Right lobe of liver (tissue), 6 donors: Measurements from ENCODE around the gene RER1. TPM values are rescaled to one million over a fixed set of nuclear protein-coding genes. Genes with fewer than 3 reads are reported as not detected.

Source experiments
- ATAC-seq, 4 donors: fragments of 200-7000 bp; cut with Tn5 transposase; one replicate each; pipeline ENCODE4 v1.9.1; 2020; ENCODE audit warnings: mild to moderate bottlenecking in 4 of 4, moderate library complexity in 4 of 4
- DNase-seq, 3 donors: peaks; one replicate each; pipeline ENCODE4 v3.0.0-alpha.2; 2020
- H3K27ac ChIP-seq, 3 donors: fragments of 200-600 bp; one replicate each; pipeline ENCODE4 v1.8.0; 2022
- H3K27me3 ChIP-seq, 2 donors: fragments of 200-600 bp; one replicate each; pipeline ENCODE4 v1.8.0; 2022
- H3K36me3 ChIP-seq, 4 donors: fragments of 200-600 bp; sonication (generic) in 1 of 4; one replicate each; pipeline versions ENCODE4 v1.5.1 to v1.8.0; 2017 to 2022; ENCODE audit warnings: control low read depth in 1 of 4
- H3K4me1 ChIP-seq, 4 donors: fragments of 200-600 bp; sonication (generic) in 1 of 4; one replicate each; pipeline versions ENCODE4 v1.5.1 to v1.8.0; 2017 to 2022; ENCODE audit warnings: control low read depth in 1 of 4
- H3K4me3 ChIP-seq, 3 donors: fragments of 200-600 bp; one replicate each; pipeline ENCODE4 v1.8.0; 2022
- H3K9me3 ChIP-seq, 4 donors: fragments of 200-600 bp; sonication (generic) in 1 of 4; one replicate each; pipeline versions ENCODE4 v1.5.1 to v1.8.0; 2017 to 2022; ENCODE audit warnings: control low read depth in 1 of 4
- POLR2A ChIP-seq: fragments of 450-650 bp; IDR thresholded peaks from one replicate; pipeline ENCODE4 v1.6.1; 2017; ENCODE audit warnings: antibody characterized with exemption, mild to moderate bottlenecking
- WGBS: methylation state at CpG from one replicate; pipeline ENCODE4 v1.1.6; 2018; ENCODE audit warnings: low coverage, low lambda C conversion rate; ENCODE audit not compliant: insufficient coverage; ENCODE audit errors: missing lambda C conversion rate; 5-methylcytosine and 5-hydroxymethylcytosine counted together
- intact Hi-C, 2 donors: fragments of 100-400 bp; cut with DNase I; formaldehyde crosslinking; loops; one replicate each; pipeline versions ENCODE4 v1.11.2 to v1.14.1; 2022
- total RNA-seq, 6 experiments: library from RNA; depleted of rRNA in 2 of 6; stranded (reverse); fragments of >200 nt in 2 of 6; fragmentation: NEBNext Ultra II Directional in 3 of 6; extraction: Animal tissue kit (Norgen Biotek cat#: 25700) in 3 of 6; gene quantifications; one replicate each; pipeline versions ENCODE4 v1.1.0 to v1.2.4, GENCODE V29; 2016 to 2023
- TF ChIP-seq, protein P1 (sequence below), 4 donors: fragments of 200-600 bp in 3 of 4; fragments of 450-650 bp in 1 of 4; IDR thresholded peaks; one replicate each; pipeline versions ENCODE4 v1.5.1 to v1.8.0; 2016 to 2022; ENCODE audit warnings: antibody characterized with exemption in 4 of 4, mild to moderate bottlenecking in 2 of 4
- donor health status: DM: no; HTN: yes; CAD: no.
- donor health status: DM: no; HTN: no; CAD: no.
- donor health status: DM: no; HTN: no; CAD: no.
- donor health status: DM: no; HTN: yes; CAD: no.
- donor health status: DM: no; HTN: yes; CAD: no.

RER1 gene
- total RNA-seq, 6 experiments from 2014 or later = 76.5 to 166 (median 122) TPM

DNA sequence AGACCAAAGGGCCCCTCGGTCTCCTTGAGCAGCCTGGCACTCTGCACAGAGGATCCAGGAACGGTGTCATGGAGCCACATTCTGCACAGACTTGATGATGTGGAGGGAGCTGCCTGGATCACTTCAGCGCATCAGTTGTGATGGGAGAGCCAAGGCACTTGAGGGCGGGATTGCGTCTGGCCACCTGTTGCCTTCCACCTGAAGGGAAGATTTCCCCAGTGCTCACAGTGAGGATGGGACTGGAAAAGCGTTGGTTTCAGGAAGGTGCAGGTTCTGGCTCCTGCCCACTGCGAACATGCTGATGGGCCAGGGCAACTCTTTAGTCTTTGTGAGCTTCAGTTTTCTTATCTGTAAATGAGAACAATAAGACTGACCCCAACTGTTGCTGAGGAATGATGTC is 2.6 kb downstream of the RER1 start:
- TF ChIP-seq, protein P1, sequence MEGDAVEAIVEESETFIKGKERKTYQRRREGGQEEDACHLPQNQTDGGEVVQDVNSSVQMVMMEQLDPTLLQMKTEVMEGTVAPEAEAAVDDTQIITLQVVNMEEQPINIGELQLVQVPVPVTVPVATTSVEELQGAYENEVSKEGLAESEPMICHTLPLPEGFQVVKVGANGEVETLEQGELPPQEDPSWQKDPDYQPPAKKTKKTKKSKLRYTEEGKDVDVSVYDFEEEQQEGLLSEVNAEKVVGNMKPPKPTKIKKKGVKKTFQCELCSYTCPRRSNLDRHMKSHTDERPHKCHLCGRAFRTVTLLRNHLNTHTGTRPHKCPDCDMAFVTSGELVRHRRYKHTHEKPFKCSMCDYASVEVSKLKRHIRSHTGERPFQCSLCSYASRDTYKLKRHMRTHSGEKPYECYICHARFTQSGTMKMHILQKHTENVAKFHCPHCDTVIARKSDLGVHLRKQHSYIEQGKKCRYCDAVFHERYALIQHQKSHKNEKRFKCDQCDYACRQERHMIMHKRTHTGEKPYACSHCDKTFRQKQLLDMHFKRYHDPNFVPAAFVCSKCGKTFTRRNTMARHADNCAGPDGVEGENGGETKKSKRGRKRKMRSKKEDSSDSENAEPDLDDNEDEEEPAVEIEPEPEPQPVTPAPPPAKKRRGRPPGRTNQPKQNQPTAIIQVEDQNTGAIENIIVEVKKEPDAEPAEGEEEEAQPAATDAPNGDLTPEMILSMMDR (IDR thresholded peaks at IDR 0.05) = no peak
- TF ChIP-seq POLR2A = no peak
- ATAC-seq = no peak

DNA sequence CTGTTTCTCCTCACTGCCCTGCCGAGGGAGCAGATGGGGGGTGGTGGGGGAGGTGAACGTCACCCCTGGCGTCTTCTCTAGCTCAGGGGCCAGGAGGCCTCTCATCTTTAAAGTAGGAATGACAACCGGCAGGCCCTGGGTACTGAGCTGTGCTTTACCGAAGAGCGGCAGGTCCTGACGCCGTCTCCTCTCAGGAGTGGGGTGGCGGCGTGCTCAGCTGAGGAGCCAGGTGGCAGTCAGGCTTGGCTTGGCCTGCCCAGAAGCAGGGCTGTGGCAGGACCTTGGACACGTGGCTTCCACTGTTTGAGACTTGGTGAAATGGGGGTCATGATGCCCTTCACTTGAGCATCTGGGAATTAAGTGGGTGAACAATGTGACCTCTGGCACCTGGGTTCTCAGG is 3.1 kb downstream of the RER1 start:
- intact Hi-C loops = no loop called here
- no peaks in the 10 kb centered on the region for H3K9me3 ChIP-seq
- DNase-seq (no peak), ATAC-seq (no peak)
- TF ChIP-seq, protein P1 (IDR thresholded peaks at IDR 0.05) = no peak
- TF ChIP-seq POLR2A = no peak
- WGBS = 47% methylated on average over 3 of the region's 11 CpGs
- H3K4me1 ChIP-seq = peaks cover 0 to 21% (median 5%) of the 10 kb centered on the region in 4 donors
- H3K27me3 ChIP-seq = no peaks in the 10 kb centered on the region
- H3K4me3 ChIP-seq = no peak overlapping the region
- H3K36me3 ChIP-seq = peaks cover 0 to 41% (median 20%) of the 10 kb centered on the region in 4 donors
- no peak overlapping the region for H3K27ac ChIP-seq

More for the DNA sequence above, 2.6 kb downstream of the RER1 start:
- Histone ChIP-seq H3K9me3 (no peaks in the 10 kb centered on the region), H3K27ac (peak overlapping the region in 1 of 3 donors; percentile 5), H3K4me3 (no peak overlapping the region), H3K4me1 (peaks cover 0 to 21% (median 5%) of the 10 kb centered on the region in 4 donors), H3K27me3 (no peaks in the 10 kb centered on the region), H3K36me3 (peaks cover 0 to 36% (median 18%) of the 10 kb centered on the region in 4 donors)
- no peak for DNase-seq
- intact Hi-C loops = no loop called here
- WGBS = 94% methylated on average over 3 of the region's 7 CpGs

DNA sequence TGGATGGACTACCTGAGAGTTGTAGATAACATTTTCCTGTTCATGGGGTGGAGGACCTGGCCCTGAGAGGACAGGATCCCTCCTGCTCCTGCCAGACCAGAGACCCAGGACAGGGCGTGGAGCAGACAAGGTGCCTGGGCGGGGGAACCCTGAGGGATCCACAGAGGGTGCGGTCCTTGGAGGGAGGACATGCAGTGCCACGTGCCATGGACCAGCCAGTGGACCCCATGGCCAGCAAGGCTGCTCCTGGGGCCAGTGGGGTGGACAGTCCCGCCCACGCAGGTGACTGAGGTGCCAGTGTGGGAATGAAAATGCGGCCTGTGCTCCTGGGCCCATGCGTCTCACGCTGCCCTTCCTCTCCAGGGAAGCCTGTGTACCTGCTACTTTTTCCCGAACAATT is 3.6 kb downstream of the RER1 start:
- intact Hi-C loops = no loop called here
- H3K27ac ChIP-seq = no peak overlapping the region
- H3K27me3 ChIP-seq = no peaks in the 10 kb centered on the region
- H3K36me3 ChIP-seq = peaks cover 0 to 46% (median 22%) of the 10 kb centered on the region in 4 donors
- TF ChIP-seq, protein P1 (IDR thresholded peaks at IDR 0.05) = no peak
- TF ChIP-seq POLR2A = no peak
- DNase-seq = no peak
- 83% methylated on average over 4 of the region's 10 CpGs for WGBS
- no peak overlapping the region for H3K4me3 ChIP-seq
- ATAC-seq = no peak
- H3K4me1 ChIP-seq = peaks cover 0 to 21% (median 5%) of the 10 kb centered on the region in 4 donors
- no peaks in the 10 kb centered on the region for H3K9me3 ChIP-seq

DNA sequence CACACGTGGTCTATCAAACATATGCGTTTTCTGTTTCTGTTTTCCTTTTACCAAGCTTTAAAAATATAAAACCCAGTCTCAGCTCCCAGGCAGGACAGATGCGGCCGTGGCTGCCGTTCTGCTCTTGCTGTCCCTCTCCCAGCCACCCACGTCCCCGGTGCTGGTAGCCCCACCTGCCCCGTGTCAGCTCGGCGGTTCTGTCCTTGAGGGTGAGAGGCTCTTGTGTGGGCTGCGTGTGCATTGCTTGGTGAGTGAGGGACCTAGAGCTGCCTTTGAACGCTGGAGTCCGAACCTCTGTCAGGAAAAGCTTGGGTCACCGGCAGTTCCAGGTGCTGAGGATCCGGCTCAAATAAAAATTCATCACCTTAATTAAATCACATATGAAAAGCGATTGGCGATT is 4.4 kb downstream of the RER1 start:
- Histone ChIP-seq H3K9me3 (no peaks in the 10 kb centered on the region), H3K4me3 (no peak overlapping the region), H3K36me3 (peaks cover 0 to 53% (median 25%) of the 10 kb centered on the region in 4 donors), H3K27me3 (no peaks in the 10 kb centered on the region), H3K4me1 (peaks cover 0 to 21% (median 5%) of the 10 kb centered on the region in 4 donors), H3K27ac (no peak overlapping the region)
- no peak for DNase-seq
- WGBS = 85% methylated on average over 15 of the region's 17 CpGs
- intact Hi-C loops = no loop called here
- no peak for TF ChIP-seq POLR2A
- TF ChIP-seq, protein P1 (IDR thresholded peaks at IDR 0.05) = no peak
- no peak for ATAC-seq

DNA sequence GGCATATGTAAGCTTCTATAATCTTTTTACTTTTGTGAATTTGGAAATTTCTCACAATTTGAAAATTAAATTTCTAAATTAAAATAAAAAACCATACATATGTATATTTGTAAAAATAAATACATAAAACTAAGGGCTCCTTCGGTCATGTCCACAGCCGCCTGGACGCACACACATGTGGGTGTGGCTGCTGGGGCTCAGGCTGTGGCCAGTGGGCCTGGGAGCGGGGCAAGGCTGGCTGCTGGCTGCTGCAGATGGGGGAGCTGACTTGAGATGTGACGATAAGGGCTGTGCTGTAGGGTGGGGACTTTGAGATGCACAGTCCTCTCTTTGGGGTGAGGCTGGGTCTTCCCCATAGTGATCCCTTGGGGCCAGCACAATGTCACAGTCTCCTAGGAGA is 4.8 kb downstream of the RER1 start:
- Histone ChIP-seq H3K27me3 (no peaks in the 10 kb centered on the region), H3K9me3 (no peaks in the 10 kb centered on the region), H3K4me1 (peaks cover 0 to 21% (median 5%) of the 10 kb centered on the region in 4 donors), H3K4me3 (no peak overlapping the region), H3K36me3 (peaks cover 0 to 53% (median 26%) of the 10 kb centered on the region in 4 donors), H3K27ac (no peak overlapping the region)
- intact Hi-C loops = no loop called here
- 94% methylated on average over 5 of the region's 5 CpGs for WGBS
- ATAC-seq (no peak), DNase-seq (no peak)
- no peak for TF ChIP-seq POLR2A
- TF ChIP-seq, protein P1 (IDR thresholded peaks at IDR 0.05) = no peak
